Calu3 (cell line): ENCODE results near the gene VPS39. TPM values are rescaled to one million over a fixed set of nuclear protein-coding genes. Genes with fewer than 3 reads are reported as not detected.

Experiments used
- BruUV-seq: library from RNA; stranded (reverse); fragments of 400-500 nt; replicated peaks from 2 replicates; lab custom pipeline; 2021; lab: Mats Ljungman, UMichigan
- CTCF ChIA-PET: fragments of 300-600 bp; sonication (Branson Sonifier 250); formaldehyde crosslinking; loops from one replicate; lab custom pipeline; 2022; ENCODE audit warnings: antibody characterized with exemption; lab: Charles Lee
- DNase-seq: peaks from one replicate; pipeline ENCODE4 v3.0.0; 2022
- H3K27ac Mint-ChIP-seq: one replicate; pipeline ENCODE4 v1.8.0; 2022; ENCODE audit warnings: mixed read lengths; ENCODE audit not compliant: unreplicated experiment
- H3K27me3 Mint-ChIP-seq: one replicate; pipeline ENCODE4 v1.8.0; 2022; ENCODE audit warnings: mixed read lengths; ENCODE audit not compliant: unreplicated experiment
- H3K36me3 Mint-ChIP-seq: one replicate; pipeline ENCODE4 v1.8.0; 2022; ENCODE audit warnings: mild to moderate bottlenecking, moderate library complexity, mixed read lengths; ENCODE audit not compliant: insufficient read depth, unreplicated experiment
- H3K4me1 Mint-ChIP-seq: one replicate; pipeline ENCODE4 v1.8.0; 2022; ENCODE audit warnings: mild to moderate bottlenecking, low read depth, mixed read lengths; ENCODE audit not compliant: unreplicated experiment
- H3K4me3 Mint-ChIP-seq: one replicate; pipeline ENCODE4 v1.8.0; 2022; ENCODE audit warnings: mild to moderate bottlenecking, low read depth, moderate library complexity, mixed read lengths; ENCODE audit not compliant: unreplicated experiment
- H3K9me3 Mint-ChIP-seq: one replicate; pipeline ENCODE4 v1.8.0; 2022; ENCODE audit warnings: low read depth, mixed read lengths; ENCODE audit not compliant: unreplicated experiment
- intact Hi-C: fragments of 100-400 bp; cut with micrococcal nuclease; formaldehyde crosslinking; loops from one replicate; pipeline ENCODE4 v1.10.0; 2022; ENCODE audit not compliant: unreplicated experiment
- total RNA-seq: library from RNA; stranded (reverse); gene quantifications from 2 replicates; pipeline ENCODE4 v1.2.3, GENCODE V29; 2022
- TF ChIP-seq, protein P1 (sequence below): fragments of 200-600 bp; IDR thresholded peaks from one replicate; pipeline ENCODE4 v1.8.0; 2022; ENCODE audit warnings: antibody characterized with exemption; ENCODE audit not compliant: unreplicated experiment

VPS39 gene
- total RNA-seq, 1 experiment from 2014 or later = 34.6 TPM

DNA sequence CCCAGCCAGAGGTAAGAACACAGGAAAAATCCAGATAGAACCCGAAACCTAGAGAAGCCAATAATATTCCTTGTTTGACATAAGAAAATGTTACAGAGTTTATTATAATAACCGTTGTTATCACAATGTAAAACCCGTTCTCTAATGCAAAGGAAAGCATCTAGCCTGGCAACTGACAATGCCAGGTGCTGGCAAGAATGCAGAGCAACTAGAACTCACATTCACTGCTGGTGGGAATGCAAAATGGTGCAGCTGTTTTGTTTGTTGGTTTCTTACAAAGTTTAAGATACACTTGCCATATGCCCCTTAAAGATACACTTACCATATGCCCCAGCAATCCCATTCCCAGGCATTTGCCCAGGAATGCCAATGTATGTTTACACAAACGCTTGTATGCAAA is 23.4 kb downstream of the VPS39 start:
- TF ChIP-seq, protein P1, sequence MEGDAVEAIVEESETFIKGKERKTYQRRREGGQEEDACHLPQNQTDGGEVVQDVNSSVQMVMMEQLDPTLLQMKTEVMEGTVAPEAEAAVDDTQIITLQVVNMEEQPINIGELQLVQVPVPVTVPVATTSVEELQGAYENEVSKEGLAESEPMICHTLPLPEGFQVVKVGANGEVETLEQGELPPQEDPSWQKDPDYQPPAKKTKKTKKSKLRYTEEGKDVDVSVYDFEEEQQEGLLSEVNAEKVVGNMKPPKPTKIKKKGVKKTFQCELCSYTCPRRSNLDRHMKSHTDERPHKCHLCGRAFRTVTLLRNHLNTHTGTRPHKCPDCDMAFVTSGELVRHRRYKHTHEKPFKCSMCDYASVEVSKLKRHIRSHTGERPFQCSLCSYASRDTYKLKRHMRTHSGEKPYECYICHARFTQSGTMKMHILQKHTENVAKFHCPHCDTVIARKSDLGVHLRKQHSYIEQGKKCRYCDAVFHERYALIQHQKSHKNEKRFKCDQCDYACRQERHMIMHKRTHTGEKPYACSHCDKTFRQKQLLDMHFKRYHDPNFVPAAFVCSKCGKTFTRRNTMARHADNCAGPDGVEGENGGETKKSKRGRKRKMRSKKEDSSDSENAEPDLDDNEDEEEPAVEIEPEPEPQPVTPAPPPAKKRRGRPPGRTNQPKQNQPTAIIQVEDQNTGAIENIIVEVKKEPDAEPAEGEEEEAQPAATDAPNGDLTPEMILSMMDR = no peak
- Mint-ChIP-seq H3K27ac (no peak overlapping the region), H3K4me3 (no peak overlapping the region), H3K9me3 (no peaks in the 10 kb centered on the region), H3K27me3 (no peaks in the 10 kb centered on the region), H3K36me3 (peaks cover 4% of the 10 kb centered on the region), H3K4me1 (no peaks in the 10 kb centered on the region)
- CTCF ChIA-PET = no interaction called here
- intact Hi-C loops = no loop called here
- no TSS peak for BruUV-seq
- no peak for DNase-seq

DNA sequence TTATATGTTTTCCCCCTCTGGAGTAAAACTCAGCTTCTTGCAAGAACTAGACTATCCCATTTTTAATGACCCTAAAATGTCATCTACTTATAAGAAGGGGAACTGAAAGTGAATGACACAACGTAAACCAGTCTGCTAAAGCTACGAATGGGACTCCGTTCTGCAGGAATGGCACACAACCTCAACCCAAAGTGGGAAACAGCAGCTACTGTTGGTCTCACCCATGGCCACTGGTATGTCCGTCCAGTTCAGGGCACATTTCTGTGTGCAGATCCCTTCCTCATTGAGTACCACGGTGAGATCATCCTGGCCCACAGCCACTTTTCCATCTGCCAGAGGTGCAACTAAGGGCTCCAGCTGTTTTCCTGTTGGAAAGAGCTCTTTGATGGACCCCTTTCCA is 23.8 kb downstream of the VPS39 start:
- H3K27me3 Mint-ChIP-seq = no peaks in the 10 kb centered on the region
- peaks cover 4% of the 10 kb centered on the region for H3K36me3 Mint-ChIP-seq

DNA sequence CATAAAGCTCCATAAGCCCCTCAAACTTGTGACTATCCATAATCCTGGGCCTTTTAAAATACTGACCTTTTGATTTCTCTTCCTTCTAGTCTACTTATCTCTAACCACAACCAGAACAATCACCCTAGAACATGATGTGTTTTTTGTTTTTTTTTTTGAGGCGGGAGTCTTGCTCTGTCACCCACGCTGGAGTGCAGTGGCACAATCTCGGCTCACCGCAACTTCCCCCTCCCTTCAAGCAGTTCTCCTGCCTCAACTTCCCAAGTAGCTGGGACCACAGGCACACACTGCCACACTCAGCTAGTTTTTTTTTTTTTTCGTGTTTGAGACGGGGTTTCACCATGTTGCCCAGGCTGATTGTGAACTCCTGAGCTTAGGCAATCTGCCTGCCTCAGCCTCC is 25.1 kb downstream of the VPS39 start:
- no peak for DNase-seq
- Mint-ChIP-seq H3K27me3 (no peaks in the 10 kb centered on the region), H3K4me3 (no peak overlapping the region), H3K4me1 (no peaks in the 10 kb centered on the region), H3K9me3 (no peaks in the 10 kb centered on the region), H3K27ac (no peak overlapping the region), H3K36me3 (peaks cover 4% of the 10 kb centered on the region)
- TF ChIP-seq, protein P1 = no peak
- intact Hi-C loops = no loop called here
- CTCF ChIA-PET = interaction anchor here (0.7 kb wide), 2 partner anchors 78 to 90 kb away, joined by 3 read pairs; no protein-coding TSS in a partner anchor
- BruUV-seq = no TSS peak

More for the DNA sequence above, 23.8 kb downstream of the VPS39 start:
- CTCF ChIA-PET = no interaction called here
- TF ChIP-seq, protein P1 = no peak
- Mint-ChIP-seq H3K4me3 (no peak overlapping the region), H3K4me1 (no peaks in the 10 kb centered on the region), H3K9me3 (no peaks in the 10 kb centered on the region), H3K27ac (no peak overlapping the region)
- DNase-seq = no peak
- BruUV-seq = no TSS peak
- intact Hi-C loops = no loop called here

DNA sequence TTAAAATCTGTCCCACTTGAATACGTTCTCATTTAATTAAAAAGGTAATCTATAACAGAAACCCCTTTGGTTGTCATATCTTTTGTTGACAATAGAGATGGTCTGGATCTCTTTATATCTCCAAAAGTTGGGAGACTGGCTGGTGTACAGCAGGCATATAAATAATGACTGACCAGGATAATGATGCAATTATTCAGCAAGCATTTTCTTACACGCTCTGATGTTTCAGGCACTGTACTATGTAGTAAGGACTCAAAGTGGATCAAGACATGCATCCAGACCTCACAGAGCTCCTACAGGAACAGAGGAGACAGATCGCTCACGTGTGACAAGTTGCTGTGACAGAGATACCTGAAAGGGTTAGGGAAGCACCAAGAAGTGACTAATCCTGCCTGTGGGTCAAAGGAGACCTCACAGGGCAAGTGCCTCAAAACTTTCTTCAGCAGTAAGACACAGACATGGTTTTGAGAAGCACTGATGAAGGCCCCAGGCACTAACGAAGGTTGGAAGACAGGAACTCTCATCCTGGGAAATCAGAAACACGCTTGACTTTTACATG is 25.7 kb downstream of the VPS39 start:
- no peak overlapping the region for H3K27ac Mint-ChIP-seq
- H3K27me3 Mint-ChIP-seq = no peaks in the 10 kb centered on the region
- H3K9me3 Mint-ChIP-seq = no peaks in the 10 kb centered on the region
- H3K36me3 Mint-ChIP-seq = peaks cover 4% of the 10 kb centered on the region
- intact Hi-C loops = no loop called here
- BruUV-seq = no TSS peak
- no peak for DNase-seq
- TF ChIP-seq, protein P1 = no peak
- CTCF ChIA-PET = interaction anchor here (0.7 kb wide), 2 partner anchors 77 to 90 kb away, joined by 3 read pairs; no protein-coding TSS in a partner anchor
- no peak overlapping the region for H3K4me3 Mint-ChIP-seq
- H3K4me1 Mint-ChIP-seq = no peaks in the 10 kb centered on the region
